Activated T-helper 9 cell treated with anti-CD3 and anti-CD28 coated beads, Interleukin-2, amount 50 U/mL, for 16 hours (primary cell): ENCODE results near the gene KBTBD3.
"Not testable (repeated sequence)": the region's sequence is repeated elsewhere in the genome, so short reads cannot be mapped to it uniquely, and the experiment has no call there.

Experiments
- DNase-seq: peaks from one replicate; pipeline ENCODE4 v3.0.0-alpha.2; 2020; ENCODE audit warnings: low read depth

The KBTBD3 gene

DNA sequence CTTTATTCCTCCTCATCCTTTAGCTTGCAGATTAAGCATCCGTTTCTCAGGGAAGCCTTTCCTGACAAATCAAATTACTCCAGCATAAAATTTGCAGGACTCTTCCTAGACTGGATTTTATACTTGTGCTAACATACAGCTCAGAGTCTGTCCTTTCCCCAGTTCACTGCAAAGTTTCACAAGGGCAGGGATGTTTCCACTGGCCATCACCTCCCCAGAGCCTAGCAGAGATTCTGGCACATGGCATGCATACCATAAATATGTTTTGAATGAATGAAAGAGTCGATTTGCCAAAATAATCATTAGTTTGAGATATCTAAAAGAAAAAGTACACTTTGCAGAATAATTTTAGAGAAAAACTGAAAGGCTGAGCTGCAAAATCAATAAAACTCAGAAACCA is 65.7 kb downstream of the KBTBD3 start:
- DNase-seq: no peak

DNA sequence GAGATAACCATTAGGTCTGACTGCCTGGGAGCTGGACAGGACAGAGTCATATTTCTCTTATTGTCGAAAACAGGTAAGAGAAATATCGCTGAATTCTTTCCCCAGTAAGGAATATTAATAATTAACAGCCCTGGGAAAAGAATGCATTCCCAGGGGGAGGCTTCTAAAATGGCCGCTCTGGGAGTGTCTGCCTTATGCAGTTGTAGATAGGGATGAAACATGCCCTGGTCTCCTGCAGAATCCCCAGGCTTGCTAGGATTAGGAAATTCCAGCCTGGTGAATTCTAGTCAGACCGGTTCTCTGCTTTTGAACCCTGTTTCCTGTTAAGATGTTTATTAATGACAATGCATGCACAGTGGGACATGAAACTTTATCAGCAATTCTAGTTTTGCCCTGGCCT is 74.1 kb downstream of the KBTBD3 start:
- DNase-seq: not testable (repeated sequence)

DNA sequence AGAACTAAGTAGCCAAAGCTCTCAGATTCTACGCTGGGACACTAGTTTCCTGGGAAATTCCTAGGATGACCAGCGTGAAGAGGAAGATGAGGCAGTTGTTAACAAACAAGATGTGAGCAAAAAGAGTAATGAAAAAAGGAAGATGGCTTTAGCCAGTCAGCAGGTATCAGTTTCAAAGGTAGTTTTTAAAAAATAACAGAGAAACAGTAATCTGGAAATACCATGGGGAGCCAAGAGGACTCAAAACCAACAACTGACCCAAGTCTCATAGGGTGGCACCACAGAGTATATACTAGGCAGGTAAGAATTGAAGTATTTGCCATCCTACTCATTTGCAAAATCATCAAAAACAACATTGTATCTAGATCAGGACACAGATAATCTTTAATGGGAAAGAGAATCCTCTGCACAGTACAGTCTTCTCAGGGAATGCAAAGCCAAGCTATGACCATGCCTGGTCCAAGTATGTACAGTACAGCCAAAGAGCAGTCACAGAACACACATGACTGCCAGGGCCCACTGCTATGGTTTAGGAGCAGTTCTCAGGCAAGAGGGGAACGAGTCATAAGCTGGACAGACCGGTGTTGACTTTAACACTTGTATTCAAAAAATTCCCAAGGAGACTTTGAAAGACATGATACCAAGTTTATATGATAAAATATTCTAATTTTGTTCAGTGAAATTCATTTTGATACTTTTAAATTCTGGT is 75.7 kb downstream of the KBTBD3 start:
- no peak for DNase-seq
